HG02623 (cell line): ENCODE measurements around the gene HDAC4.

ENCODE experiments used
- ATAC-seq: cut with Tn5 transposase; IDR thresholded peaks from one replicate; pipeline ENCODE4 v1.9.1; 2021; ENCODE audit warnings: moderate library complexity; ENCODE audit not compliant: unreplicated experiment

HDAC4 gene

GRCh38 chr2:239194731-239195317 lies 206.0 kb downstream of the HDAC4 start:
- no peak for ATAC-seq

DNA sequence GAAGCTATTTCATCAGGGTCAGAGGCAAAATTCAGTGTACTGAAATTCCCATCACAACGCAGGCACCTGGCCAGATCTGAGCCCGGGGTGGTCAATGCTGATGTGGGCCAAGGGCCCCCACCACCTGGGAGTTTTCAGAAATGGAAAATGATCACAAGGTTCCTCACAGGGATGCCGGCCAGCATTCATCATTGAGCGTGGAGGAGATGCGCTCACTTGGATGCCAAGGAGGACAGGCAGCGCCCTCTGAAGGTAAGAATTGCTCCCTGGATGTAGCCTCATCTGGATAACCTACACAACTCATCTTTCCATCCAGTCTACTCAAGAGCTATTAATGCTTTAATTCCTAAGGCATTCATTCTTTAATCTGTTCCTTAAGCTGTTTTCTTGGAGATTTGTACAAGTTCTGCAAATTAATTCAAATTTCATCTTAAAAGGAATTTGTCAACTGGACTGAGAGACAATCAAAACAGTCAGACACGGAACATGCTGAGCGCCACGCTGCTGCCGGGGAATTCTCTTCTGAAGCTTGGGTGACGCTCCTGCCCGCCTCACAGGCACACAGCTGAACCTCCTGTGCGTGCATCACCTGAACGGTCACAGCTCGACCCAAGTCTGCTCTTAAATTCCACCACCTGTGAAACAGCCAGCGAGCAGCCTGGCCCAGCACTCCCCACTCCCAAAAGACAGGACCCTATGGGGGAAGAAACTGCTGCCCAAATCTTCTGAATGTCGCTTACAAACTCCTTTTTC lies 206.7 kb downstream of the HDAC4 start:
- ATAC-seq = no peak

DNA sequence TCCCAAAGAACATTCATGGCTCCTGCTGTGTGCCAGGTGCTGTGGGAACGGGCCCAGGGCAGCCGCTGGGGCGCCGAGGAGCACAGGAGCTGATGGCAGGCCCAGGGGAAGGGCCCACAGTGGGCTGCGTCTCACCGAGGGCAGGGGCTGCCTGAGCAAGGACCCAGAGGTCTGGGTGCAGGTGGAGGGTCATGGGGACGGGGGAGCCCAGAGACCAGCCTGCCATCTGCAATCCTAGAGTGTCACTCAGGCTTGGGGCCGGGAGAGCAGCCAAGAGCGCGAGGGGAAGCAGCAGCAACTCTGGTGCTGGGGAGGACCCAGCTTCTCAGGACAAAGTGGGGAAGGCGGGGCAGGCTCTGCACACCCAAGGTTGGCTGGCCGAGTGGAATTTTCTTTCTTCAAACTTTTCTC lies 207.4 kb downstream of the HDAC4 start:
- ATAC-seq = no peak

GRCh38 chr2:239192975-239193374 lies 207.8 kb downstream of the HDAC4 start:
- ATAC-seq = no peak

- ATAC-seq = no peak
Measured at GRCh38 chr2:239192456-239192855, 208.4 kb downstream of the HDAC4 start.

- ATAC-seq = no peak
Measured at GRCh38 chr2:239190921-239191885, 209.6 kb downstream of the HDAC4 start.

GRCh38 chr2:239190361-239190760 lies 210.5 kb downstream of the HDAC4 start:
- ATAC-seq = no peak

DNA sequence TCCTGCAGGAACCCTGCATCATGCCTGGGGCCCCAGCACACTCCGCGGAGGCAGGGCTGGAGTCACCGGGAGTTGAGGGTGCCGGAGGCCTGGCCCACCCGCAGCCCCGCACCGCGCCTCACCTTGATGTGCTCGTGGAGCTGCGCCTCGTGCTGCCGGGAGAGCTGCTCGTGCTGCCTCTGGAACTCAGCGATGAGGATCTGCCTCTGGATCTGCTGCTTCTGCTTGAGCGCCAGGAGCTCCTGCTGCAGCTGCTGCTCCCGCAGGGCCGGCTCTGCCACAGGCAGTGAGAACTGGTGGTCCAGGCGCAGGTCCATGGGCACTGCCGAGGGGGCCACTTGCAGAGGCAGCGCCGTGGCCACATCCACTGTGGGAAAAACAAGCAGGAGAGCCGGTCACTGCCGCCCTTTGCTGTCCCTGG lies 211.1 kb downstream of the HDAC4 start:
- no peak for ATAC-seq

DNA sequence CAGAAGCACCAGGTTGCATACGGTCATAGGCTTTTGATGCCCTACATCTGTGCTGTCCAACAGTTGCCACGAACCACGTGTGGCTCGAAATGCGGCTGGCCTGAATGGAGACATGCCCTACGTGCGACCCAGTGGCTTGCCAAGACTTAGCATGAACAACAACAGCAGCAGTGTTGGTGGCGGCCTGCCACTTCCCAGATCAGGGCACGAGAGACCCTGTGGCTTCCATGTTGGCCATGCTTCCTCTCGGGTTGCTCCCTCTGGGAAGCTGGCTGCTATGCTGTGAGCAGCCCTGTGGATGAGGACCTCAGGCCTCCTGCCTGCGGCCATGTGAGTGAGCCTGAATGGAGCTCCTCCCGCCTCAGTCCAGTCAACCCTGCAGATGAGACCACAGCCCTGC lies 212.3 kb downstream of the HDAC4 start:
- ATAC-seq = no peak

- no peak for ATAC-seq
Measured at GRCh38 chr2:239187464-239188253, 213.2 kb downstream of the HDAC4 start.

- no peak for ATAC-seq
Measured at GRCh38 chr2:239186516-239187357, 214.1 kb downstream of the HDAC4 start.

DNA sequence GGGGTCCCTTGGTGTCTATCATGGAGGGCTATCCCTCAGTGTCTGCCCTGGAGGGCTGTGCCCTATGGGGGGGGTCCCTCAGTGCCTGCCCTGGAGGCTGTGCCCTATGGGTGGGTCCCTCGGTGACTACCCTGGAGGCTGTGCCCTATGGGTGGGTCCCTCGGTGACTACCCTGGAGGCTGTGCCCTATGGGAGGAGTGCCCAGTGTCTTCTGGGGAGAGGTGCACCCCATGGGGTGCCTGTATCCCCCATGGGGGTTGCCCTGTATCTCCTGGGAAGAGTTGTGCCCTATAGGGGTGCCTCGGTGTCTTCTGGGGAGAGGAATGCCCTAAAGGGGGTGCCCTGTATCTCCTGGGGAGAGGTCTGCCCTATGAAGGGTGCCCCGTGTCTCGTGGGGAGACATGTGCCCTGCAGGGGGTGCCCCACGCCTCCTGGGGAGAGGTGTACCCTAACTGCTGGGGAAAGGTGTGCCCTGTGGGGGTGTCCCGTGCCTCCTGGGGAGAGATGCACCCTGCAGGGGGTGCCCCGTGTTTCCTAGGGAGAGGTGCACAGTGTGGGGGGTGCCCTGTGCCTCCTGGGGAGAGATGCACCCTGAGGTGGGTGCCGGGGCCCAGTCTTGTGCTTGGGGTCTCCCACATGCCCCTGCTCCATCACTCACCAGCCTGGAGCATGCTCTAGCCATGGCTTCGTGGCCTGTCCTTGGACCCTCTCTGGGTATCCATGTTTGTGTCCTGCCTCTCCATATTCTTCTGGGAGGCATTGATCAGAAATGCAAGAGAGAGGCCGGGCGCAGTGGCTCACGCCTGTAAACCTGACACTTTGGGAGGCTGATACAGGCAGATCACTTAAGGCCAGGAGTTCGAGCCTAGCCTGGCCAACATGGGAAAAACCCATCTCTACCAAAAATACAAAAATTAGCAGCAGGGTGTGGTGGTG lies 215.6 kb downstream of the HDAC4 start:
- ATAC-seq = no peak

- no peak for ATAC-seq
Measured at GRCh38 chr2:239184179-239184578, 216.6 kb downstream of the HDAC4 start.

GRCh38 chr2:239182981-239183791 lies 217.6 kb downstream of the HDAC4 start:
- ATAC-seq = no peak

DNA sequence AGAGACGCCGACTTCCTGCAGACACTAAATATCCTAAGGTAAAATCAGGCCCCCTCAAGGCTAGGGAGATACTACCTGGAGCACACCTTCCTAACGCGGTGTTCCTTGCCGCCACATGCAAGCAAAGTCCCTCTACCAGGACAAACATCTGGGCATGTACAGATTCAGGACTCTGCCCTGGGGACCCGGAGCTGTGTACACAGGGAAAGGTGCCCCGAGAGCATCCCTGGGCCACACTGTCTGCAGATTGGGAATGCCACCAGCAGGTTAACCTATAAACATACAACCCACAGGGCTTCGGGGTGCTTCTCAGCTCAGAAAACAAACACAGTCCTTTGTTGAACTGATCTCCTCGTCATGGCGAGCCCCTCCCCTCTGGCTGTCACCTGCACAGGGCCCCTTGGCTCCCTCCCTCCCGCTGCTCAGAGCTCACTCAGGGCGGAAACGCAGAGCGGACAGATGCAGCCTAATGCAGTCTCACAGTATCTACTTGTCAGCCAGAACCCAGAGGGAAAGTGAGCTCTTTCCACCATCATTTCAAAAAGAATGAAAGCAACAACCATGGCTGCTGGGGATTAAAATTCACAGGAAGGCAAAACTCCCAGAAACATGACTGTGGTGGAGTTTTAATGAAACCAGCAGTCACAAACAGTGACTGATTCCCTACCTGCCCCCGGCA lies 218.8 kb downstream of the HDAC4 start:
- ATAC-seq = no peak

GRCh38 chr2:239181074-239181902 lies 219.5 kb downstream of the HDAC4 start:
- no peak for ATAC-seq
